Activated CD8-positive, alpha-beta T cell treated with anti-CD3 and anti-CD28 coated beads for 36 hours (primary cell): Measurements from ENCODE around the gene LAMC1. TPM values are rescaled to one million over a fixed set of nuclear protein-coding genes. Genes with fewer than 3 reads are reported as not detected.

Experiments used
- ATAC-seq: fragments of 200-7000 bp; cut with Tn5 transposase; one replicate; pipeline ENCODE4 v1.10.0; 2021; ENCODE audit warnings: mild to moderate bottlenecking, moderate library complexity
- CTCF ChIA-PET: fragments of 350-600 bp; sonication (Branson Sonifier 250); formaldehyde crosslinking; loops from one replicate; lab custom pipeline; 2021; ENCODE audit warnings: antibody characterized with exemption; lab: Charles Lee
- POLR2A ChIA-PET: fragments of 350-600 bp; sonication (Branson Sonifier 250); formaldehyde crosslinking; loops from one replicate; lab custom pipeline; 2021; ENCODE audit warnings: antibody characterized with exemption; lab: Charles Lee
- DNase-seq: peaks from one replicate; pipeline ENCODE4 v3.0.0-alpha.2; 2020
- H3K27ac Mint-ChIP-seq: one replicate; pipeline ENCODE4 v1.8.0; 2021; ENCODE audit warnings: mild to moderate bottlenecking, mixed read lengths
- H3K27me3 Mint-ChIP-seq: one replicate; pipeline ENCODE4 v1.8.0; 2021; ENCODE audit warnings: mixed read lengths
- H3K36me3 Mint-ChIP-seq: one replicate; pipeline ENCODE4 v1.8.0; 2021; ENCODE audit warnings: low read depth, mixed read lengths
- H3K4me1 Mint-ChIP-seq: one replicate; pipeline ENCODE4 v1.8.0; 2021; ENCODE audit warnings: low read depth, mixed read lengths
- H3K4me3 Mint-ChIP-seq: one replicate; pipeline ENCODE4 v1.8.0; 2021; ENCODE audit warnings: mild to moderate bottlenecking, moderate library complexity, mixed read lengths
- H3K9me3 Mint-ChIP-seq: one replicate; pipeline ENCODE4 v1.8.0; 2021; ENCODE audit warnings: mixed read lengths
- CTCF ChIP-seq: fragments of 200-600 bp; IDR thresholded peaks from one replicate; pipeline ENCODE4 v1.8.0; 2022; ENCODE audit warnings: antibody characterized with exemption, mild to moderate bottlenecking
- intact Hi-C: fragments of 100-400 bp; cut with micrococcal nuclease; formaldehyde crosslinking; loops from one replicate; pipeline ENCODE4 v1.10.0; 2022
- total RNA-seq, 2 experiments: library from RNA; stranded (reverse); gene quantifications; one replicate each; pipeline ENCODE4 v1.2.3, GENCODE V29; 2021

The LAMC1 gene
- total RNA-seq, 2 experiments from 2014 or later, result 0.22 to 0.23 TPM

GRCh38 chr1:183092350-183092749 is 69.1 kb downstream of the LAMC1 start:
- ATAC-seq (no peak), DNase-seq (no peak)
- Mint-ChIP-seq H3K27ac (no peak overlapping the region), H3K4me1 (no peaks in the 10 kb centered on the region), H3K36me3 (no peaks in the 10 kb centered on the region), H3K4me3 (no peak overlapping the region), H3K9me3 (no peaks in the 10 kb centered on the region), H3K27me3 (peaks cover 3% of the 10 kb centered on the region)
- intact Hi-C loops, result no loop called here
- no peak for TF ChIP-seq CTCF
- ChIA-PET POLR2A (no interaction called here), CTCF (no interaction called here)

DNA sequence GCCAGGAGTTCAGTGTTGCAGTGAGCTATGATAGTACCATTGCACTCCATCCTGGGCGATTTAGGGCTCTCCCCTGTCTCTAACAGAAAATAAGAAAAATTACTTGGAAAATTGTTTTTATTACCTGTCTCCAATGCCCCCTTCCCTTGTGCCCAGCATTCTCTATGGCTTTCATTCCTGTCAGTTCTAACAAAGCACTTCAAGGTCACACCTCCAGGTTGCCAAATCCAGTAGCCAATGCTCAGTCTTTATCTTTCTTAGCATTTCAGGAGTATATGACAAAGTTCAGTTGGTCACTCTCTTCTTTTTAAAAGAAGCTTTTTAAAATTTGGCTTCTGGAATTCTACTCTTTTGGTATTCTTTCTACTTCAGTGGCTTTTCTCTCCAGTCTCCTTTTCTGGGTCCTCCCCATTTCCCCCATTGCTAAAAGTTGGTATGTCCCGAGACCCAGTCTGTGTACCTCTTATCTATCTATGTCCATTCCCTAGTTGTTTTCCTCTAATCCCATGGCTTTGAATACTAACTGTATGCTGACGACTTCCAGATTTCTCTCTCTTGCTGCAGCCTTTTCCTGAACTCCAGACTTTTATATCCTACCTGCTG is 69.9 kb downstream of the LAMC1 start:
- CTCF ChIA-PET, result no interaction called here
- H3K9me3 Mint-ChIP-seq, result no peaks in the 10 kb centered on the region
- DNase-seq (no peak), ATAC-seq (no peak)
- no peaks in the 10 kb centered on the region for H3K4me1 Mint-ChIP-seq
- no peak for TF ChIP-seq CTCF
- no peak overlapping the region for H3K4me3 Mint-ChIP-seq
- intact Hi-C loops, result no loop called here
- POLR2A ChIA-PET, result no interaction called here
- peaks cover 3% of the 10 kb centered on the region for H3K27me3 Mint-ChIP-seq
- no peaks in the 10 kb centered on the region for H3K36me3 Mint-ChIP-seq
- no peak overlapping the region for H3K27ac Mint-ChIP-seq

- H3K36me3 Mint-ChIP-seq, result no peaks in the 10 kb centered on the region
- no peak for TF ChIP-seq CTCF
- ChIA-PET CTCF (no interaction called here), POLR2A (no interaction called here)
- DNase-seq, result no peak
- H3K4me3 Mint-ChIP-seq, result no peak overlapping the region
- ATAC-seq, result no peak
- peaks cover 1% of the 10 kb centered on the region for H3K27me3 Mint-ChIP-seq
- intact Hi-C loops, result no loop called here
- no peaks in the 10 kb centered on the region for H3K9me3 Mint-ChIP-seq
- H3K27ac Mint-ChIP-seq, result no peak overlapping the region
- H3K4me1 Mint-ChIP-seq, result no peaks in the 10 kb centered on the region
Measured at GRCh38 chr1:183093786-183094298, 70.6 kb downstream of the LAMC1 start.

GRCh38 chr1:183094351-183094750 is 71.1 kb downstream of the LAMC1 start:
- no peaks in the 10 kb centered on the region for H3K36me3 Mint-ChIP-seq
- DNase-seq (no peak), ATAC-seq (no peak)
- no peak overlapping the region for H3K4me3 Mint-ChIP-seq
- H3K27me3 Mint-ChIP-seq, result peaks cover 1% of the 10 kb centered on the region
- POLR2A ChIA-PET, result no interaction called here
- H3K9me3 Mint-ChIP-seq, result no peaks in the 10 kb centered on the region
- intact Hi-C loops, result no loop called here
- no peaks in the 10 kb centered on the region for H3K4me1 Mint-ChIP-seq
- TF ChIP-seq CTCF, result no peak
- H3K27ac Mint-ChIP-seq, result no peak overlapping the region
- CTCF ChIA-PET, result no interaction called here

GRCh38 chr1:183096351-183096750 is 73.1 kb downstream of the LAMC1 start:
- H3K9me3 Mint-ChIP-seq, result no peaks in the 10 kb centered on the region
- intact Hi-C loops, result no loop called here
- no peak overlapping the region for H3K4me3 Mint-ChIP-seq
- ATAC-seq (no peak), DNase-seq (no peak)
- H3K36me3 Mint-ChIP-seq, result no peaks in the 10 kb centered on the region
- H3K27ac Mint-ChIP-seq, result no peak overlapping the region
- ChIA-PET POLR2A (no interaction called here), CTCF (no interaction called here)
- H3K4me1 Mint-ChIP-seq, result no peaks in the 10 kb centered on the region
- H3K27me3 Mint-ChIP-seq, result peaks cover 1% of the 10 kb centered on the region
- no peak for TF ChIP-seq CTCF
